GM18870 (cell line): ENCODE measurements around the gene ATXN7.

ENCODE experiments used
- ATAC-seq: cut with Tn5 transposase; IDR thresholded peaks from one replicate; pipeline ENCODE4 v1.9.1; 2021; ENCODE audit warnings: moderate library complexity; ENCODE audit not compliant: unreplicated experiment

ATXN7 gene

DNA sequence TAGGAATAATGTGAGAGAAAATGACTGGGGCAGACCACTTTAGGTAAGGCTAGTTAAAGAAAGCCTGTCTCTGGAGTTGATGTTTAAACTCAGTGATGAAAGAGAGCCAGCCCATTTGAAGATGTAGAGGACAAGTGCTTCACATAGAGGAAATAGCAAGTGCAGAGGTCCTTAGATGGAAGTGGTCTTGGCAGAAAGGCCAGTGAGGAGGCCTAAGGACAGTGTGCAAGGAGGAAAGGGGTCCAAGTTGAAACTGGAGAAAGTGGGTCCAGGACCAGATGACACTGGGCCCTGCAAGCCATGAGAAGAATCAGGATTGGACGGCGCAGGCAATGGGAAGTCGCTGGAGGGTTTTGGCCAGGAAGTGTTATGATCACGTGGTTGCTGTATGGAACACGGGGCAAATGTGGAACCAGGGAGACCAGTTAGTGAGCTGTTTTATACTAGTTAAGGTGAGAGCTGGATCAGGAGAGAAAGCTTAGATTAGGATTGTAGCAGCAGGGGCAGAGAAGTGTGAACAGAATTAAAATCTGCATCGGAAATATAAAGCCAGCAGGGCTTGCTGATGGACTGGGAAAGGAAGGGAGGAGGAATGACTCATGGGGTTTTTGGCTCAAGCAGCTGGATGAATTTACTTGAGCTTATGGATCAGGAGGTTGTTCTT is 96.5 kb downstream of the ATXN7 start:
- no peak for ATAC-seq

DNA sequence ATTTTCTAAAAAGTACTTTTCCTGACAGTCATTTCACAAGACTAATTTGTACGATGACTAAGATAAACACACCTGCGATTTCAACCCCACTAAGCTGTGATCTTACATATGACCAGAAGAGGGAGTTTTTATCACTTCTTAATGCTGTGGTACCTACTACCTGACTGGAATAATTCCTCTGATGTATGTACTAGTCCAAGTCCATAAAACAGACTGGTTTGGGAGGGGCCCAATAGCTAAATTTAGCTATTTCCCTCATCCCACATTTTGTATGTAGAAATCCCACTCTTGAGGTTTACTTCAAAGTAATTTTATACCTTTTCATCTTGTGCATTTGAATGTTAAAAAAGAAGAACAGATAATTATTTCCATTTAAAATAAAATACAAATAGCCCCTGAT is 98.2 kb downstream of the ATXN7 start:
- peak; percentile 80 for ATAC-seq

DNA sequence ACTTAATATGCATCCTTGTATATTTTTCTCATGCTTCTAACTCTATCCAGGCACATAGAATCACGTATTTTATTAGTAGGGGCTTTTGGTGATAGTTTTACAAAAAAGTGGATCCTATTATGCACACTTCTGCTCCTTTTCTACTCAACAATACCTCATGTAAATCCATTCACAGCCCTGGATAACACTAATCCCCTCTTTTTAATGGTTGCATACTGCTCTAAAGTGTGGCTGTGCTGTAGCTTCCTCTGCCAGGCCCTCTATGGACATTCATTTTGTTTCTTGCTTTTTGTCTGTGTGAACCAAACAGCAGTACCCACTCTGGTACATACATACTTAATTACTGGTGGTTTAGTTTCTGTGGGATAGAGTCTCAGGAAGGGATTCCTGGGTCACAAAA is 99.8 kb downstream of the ATXN7 start:
- no peak for ATAC-seq

DNA sequence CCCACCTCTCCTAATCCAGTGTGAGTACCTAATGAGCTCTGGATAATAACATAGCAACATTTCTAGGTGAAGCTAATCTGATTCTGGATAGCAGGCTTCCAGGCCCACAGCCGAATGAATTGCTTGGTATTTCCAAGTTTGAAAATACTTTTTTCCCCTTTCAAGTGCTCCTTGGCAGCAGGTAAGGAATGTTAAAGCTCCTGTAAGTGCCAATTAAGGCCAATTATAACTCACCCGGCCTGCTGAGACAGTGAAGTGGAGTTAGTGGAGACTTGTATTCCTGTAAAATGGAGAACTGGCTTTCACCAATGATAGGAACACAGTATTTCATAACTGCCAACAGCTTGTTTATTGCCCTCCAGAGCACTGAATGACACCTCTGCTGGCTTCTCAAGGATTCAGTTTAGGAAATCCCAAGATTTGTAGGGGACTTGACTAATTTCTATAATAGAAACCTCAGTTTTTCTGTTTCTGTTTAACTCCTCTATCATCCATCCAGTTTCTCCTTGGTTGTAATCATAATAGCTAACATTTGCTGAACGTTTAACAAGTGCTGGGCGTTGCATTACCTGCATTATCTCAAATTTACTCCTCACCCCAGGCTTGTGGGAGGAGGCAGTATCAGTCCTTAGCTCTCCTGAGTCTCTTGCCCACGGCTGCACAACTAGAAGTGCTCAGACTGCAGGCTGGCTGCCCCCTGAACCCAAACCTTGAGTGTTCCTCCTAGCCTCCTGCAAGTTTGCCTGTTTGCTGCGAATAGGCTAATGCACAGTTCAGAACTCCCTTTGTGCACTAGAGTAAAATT is 101.2 kb downstream of the ATXN7 start:
- ATAC-seq: no peak

DNA sequence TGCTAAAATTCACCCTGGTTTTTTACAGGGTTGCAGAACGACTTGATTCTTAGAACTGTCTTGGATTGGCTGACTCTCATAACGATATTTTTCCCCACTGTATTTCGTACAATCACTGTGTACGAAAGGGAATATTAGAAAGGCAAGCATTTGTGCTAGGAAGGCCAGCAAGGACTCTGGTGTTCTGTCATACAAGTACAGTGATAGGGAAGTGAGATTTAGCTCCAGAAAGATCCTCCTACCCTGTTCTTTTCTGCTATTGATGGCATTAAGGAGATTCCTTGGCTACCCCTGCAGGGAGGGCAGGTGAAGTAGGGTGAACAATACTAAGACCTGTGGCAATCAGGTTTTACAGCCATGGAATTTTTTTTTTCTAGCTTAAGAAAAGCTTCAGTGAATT is 102.3 kb downstream of the ATXN7 start:
- ATAC-seq: no peak

DNA sequence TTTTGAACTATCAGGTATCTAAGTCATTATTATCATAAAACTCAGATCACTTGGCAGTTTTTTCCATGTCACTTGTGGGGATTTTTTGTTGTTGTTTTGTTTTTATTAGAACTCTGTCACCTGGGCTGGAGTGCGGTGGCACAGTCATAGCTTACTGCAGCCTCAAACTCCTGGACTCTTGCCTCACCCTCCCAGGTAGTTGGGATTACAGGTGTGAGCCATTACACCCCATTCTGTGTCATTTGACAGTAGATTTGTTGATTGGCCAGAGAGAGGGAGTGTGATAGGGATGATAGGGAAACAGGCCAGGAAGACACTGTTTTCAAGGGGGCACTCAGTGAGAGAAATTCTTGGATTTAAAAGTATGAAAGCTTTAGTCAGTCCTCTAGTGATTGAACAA is 103.2 kb downstream of the ATXN7 start:
- ATAC-seq: no peak

DNA sequence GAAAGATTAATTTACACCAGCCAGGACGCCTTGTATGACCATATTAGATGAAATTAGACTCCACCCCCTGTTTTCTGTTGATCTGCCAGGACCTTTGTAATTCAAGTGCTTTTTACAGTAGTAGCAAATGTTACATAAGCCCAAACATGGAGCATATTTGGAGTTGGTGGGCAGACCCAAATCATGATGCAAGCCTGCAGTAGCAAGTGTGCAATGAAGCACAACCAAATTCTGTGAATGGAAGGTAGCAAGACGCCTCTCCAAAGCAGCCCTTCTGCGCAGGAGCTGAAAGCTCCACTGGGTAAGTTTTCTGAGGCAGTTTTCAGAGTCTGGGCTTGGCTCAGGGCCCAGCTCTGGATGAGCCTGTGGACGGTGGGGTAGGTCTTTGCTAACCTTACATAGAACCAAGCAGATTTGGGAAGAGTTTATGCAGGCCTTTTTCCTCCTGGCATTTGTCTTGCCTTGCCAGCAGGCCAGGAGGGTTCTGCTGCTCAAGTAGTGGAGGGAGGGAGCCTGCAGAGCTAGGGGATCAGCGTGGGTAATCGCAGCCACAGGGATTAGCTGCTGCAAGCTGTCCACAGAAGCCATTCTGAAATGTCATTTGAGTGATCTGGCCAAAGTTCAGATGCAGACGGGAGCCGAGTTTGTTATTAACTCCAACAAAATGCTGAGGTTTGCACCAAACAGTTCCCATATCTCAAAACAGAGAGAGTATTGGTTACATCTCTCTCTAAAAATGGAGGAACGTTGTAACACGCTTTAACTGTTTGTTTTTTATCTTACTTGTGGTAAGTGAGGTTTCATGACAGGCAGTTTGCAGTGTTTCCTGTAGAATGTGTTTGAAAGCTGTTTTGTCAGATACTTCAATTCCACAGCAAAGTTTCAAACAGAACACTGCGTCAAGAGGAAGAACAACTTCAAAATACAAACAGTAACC is 104.3 kb downstream of the ATXN7 start:
- ATAC-seq: peak; percentile 64

DNA sequence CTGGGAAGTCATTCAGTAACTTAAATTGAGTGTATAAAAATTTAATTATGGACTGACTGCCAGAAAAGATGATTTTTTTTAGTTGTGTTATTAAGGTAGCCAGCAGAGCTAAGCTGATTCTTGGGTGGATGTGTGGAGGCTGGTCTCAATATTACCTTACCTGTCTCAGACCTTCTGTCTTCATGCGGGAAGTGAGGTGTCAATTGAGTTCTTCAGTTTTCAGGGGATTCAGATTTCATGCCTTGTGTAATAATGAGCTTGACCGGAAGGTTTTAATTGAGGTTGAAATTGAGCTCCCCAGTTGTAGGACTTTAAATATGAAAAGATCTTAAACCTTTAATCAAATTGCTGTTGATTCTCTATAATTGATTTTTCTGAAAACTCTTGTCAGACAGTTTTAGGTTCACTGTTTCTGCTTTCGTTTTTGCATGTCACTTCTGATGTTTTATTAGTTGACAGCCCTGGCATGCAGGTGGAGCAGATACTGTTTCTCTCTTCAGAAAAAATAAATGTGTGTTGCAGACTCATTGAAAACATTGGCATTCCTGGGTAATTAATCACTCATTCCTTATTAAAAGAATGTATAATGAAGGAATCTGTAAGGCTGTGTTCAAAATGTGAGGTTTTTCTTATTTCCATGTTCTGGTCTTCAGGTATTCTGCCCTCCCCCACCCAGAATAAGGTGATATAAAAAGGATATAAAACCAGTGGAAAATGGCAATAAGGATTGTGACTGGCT is 105.1 kb downstream of the ATXN7 start:
- ATAC-seq: peak; percentile 30

DNA sequence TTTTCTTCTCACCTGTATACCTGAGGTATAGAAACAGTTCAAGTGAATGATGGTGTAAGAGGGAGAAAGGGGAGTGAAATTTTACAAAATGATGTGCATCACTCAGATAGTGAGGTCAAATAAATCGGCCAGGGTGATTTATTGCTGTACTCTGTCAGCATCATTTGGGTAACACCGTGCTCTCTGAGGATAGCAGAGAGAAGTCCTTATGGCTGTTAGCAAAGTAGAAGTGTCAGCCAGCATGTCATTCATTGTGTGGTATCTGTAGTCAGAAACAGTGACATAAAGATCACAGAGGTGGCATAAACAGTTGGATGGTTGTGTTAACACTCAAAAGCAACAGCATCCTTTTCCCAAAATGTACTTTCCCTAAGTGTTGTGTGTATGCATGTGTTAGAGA is 106.2 kb downstream of the ATXN7 start:
- no peak for ATAC-seq

DNA sequence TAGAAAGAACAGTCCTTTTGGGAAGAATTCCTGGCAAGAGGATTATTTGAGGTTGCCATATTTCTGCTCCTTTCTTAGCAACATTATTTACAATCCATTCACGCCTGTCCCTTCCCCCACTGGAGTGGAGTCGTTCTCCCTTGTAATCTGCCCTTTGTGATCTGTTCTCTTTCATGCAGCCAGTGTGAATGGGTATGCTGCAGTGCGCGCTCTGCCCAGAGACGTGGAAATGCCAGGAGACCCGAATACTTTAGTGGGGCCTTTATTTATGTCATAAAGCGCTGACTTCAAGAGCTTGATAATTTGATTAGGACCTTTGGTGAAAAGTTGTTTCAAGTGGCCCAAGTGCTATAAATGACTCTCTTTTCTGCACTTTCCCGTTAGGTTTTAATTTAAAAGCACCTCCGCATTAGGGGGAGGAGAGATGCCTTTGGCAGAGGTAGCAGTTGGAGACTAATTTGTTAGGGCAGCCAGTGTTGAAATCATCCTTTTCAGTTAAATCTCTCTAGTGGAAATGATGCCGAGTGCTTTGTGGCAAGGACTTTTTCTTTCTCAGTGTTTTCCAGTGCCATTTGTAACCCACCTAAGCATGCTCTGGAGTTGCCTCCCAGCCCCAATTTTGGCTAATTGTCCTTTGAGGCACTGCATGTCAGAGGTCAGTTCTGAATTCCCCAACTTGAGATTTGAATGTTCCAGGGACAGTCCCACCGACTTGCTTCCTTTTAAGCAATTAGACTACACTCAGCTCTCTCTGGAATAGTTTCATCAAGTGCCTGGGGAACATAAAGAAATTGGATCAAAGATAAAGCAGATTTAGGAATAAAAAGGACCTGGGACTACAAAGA is 107.2 kb downstream of the ATXN7 start:
- ATAC-seq: no peak

DNA sequence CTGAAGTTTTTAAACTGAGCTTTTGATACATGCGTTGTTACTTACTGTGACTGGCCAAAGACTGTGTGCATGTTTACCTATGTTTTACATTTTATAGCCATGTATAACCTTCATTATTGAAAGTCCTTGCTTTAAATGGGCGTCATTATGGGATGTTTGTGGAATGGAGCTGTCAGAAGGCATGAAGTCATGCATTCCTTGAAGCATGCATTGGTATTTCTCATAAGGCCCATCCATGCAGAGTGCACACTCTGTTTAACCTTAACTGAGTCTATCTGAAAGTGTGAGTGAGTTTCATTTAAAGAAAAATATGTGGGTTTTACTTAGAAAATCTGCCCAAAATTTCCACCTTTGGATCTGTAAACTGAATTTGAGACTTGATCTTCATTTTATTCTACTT is 108.5 kb downstream of the ATXN7 start:
- no peak for ATAC-seq

DNA sequence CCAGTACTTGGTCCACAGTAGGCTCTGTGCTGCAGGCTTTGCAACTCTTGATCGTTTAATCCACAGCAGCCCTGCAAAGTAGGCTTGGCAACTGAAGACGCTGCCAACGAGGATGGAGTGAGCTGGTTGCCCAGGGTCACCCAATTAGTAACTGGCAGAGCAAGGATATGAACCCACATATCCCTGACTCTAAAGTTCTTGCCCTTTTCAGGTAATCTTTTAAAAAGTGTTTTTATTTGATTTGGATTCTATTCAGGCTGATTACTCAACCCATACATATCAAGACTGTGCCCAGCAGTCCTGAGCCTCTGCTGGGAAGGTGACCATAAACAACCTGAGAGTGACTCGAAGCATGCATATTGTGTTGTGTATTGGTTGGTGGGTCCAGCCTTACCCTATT is 109.3 kb downstream of the ATXN7 start:
- ATAC-seq: no peak

DNA sequence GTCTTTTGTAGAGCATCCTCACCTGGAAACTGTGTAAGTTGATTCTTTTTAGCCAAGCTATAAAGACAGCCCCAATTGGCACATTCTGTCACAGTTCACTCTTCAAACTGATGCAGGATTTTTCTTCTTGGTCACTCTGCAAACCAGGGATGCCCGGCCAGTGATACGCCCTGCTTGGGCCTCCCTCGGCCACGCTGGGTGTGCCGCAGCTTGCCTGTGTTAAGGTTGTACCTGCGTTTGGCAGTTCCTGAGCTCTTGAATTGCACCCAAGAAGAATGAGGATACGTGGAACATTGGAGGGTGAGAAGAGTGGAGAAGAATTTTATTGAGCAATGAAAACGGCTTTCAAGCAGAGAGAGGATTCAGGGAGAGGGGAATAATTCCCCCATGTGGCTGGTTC is 109.7 kb downstream of the ATXN7 start:
- ATAC-seq: no peak

DNA sequence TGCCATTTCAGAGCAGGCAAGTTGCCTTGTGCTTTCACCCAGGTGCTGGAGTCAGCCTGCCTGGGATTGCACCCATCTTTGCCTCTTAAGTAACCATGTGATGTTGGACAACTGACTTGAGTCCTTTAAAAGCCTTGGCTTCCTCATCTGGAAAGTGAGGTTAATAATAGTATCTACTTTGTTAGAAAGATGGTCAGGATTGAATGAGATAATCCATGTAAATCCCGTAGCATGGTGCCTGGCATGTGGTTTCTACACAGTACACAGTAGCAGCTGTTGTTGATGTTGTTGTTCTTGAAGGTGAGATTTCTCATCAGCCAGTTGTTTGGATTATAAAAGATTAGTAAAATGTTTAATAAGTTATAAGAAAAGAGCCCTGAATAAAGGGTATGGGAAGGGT is 110.8 kb downstream of the ATXN7 start:
- no peak for ATAC-seq

DNA sequence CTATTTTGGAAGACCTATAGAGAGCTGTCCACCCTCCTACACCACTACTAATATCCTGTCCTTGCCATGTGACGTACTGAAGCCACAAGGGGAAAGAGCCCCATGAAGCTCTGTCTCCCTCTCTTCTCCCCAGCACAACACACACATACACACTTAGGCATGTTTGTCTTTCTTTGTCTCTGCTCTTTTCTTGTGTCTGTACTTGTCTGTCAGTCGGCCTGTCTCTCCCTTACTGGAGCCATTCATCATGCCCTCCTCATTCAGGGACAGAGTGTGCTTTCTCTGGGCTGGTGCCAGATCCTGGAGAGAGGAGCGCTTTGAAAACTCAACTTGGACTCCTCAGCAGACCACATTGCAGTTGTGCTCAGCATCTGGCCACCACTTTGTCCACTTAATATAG is 112.1 kb downstream of the ATXN7 start:
- no peak for ATAC-seq

DNA sequence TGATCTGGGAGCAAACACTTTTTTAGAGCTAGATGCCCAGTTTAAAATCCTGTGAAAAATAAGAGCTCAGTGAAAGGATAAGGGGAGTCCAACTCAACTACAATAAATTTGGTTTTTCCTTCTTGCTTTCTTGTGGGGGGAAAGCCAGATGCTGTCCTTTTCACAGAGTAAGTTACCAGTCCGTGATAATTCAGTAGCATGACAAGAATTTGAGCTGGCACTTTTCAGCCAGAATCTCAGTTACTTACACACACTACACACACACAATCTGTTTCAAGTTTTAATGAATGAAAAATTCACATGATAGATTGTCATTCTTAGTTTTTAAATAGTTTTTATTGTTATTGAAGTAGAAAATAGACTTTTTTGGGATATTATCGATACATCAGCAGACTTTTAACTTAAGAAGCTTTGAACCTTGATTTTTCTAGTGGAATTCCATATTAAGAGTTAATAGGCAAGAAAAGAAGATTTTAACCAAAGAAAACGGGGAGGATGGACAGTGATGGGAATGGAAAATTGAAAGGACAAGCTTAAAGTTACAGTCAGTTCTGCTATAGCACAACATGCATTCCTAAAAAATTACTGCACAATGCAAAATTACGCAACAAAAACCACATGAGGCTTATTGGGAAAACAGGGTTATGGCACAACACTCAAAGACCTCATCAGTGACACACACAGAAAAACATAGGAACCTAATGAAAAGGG is 112.6 kb downstream of the ATXN7 start:
- ATAC-seq: no peak

DNA sequence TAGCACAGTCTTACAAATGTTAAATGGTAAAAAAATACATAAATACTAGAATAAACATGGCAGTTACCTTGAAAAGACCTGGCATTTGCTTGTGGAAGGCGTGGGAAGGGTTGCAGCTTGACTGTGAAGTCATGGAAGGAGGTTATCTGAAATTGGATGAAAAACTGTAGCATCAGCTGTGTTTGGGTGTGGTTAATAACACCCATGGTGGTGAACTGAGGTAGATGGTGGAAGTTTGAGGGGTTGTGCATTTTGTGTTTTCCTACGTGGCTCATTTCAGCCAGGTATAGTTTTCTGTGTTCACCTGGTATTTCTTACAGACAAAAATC is 113.2 kb downstream of the ATXN7 start:
- ATAC-seq: no peak

DNA sequence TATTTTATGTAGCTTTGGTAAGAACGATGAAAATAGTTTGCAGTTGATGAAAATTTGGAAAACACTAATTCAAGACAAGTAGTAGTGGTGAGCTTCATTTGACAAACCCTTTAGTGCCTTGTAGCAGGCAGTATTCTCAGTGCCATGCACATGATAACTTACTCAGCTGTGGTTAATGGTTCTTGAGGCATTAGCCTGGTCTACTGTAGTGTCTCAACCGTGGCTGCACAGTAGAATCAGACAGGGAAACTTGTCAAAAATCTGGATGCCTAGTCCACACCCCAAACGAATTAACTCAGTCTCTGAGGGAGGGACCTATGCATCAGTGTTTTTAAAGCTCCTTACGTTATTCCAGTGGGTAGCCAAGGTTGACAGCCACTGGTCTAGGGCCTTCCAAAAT is 114.2 kb downstream of the ATXN7 start:
- ATAC-seq: no peak

DNA sequence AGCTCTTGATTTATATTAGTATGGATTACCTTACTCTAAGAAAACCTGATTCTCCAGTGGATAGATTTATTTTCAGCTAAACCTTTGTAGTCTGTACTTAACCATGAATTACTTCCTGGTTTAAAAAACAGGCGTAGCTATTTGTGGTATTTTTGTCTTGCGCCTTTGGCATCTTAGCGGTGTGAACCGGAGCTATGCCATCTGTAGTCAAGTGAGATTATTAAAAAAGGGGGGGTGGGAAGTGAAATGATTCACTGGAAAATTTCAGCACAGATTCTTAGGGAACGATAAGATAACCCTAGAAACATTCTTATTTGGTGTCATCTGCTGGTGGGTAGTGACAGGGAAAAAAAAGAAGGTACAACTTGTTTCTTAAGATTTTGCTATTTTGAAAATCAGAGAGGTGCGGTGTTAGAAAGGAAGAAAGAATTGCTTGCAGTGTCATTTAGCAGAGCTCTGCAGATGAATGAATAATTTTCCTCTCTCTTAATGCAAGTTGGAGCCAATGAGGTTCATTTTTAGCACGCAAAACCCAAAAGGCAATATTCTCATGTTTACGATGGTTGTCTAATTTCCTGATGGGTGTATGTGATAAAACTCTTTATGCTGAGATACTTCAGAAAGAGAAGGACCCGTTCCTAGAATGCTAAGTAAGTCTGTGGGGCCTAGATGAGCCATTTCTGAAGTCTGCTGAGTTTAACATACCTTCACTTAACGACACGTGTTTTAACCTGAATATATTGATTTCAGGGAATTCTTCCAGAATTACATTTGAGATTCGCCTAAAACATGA is 115.6 kb downstream of the ATXN7 start:
- ATAC-seq: no peak
